K562 (cell line): ENCODE results near the gene CDK11A.

Experiments used
- ASH1L ChIP-seq: fragments of 450-650 bp; IDR thresholded peaks from 2 replicates; pipeline ENCODE4 v1.6.1; 2018; ENCODE audit warnings: borderline replicate concordance, mild to moderate bottlenecking, low read depth; ENCODE audit not compliant: partially characterized antibody
- EHMT2 ChIP-seq: fragments of 450-650 bp; IDR thresholded peaks from 2 replicates; pipeline ENCODE4 v1.6.1; 2018; ENCODE audit warnings: antibody characterized with exemption
- GABPB1 ChIP-seq: sonication (generic); formaldehyde crosslinking; IDR thresholded peaks from 2 replicates; pipeline ENCODE4 v1.8.0; 2022; ENCODE audit warnings: mild to moderate bottlenecking, missing genetic modification reagents
- JUND ChIP-seq, 2 experiments: IDR thresholded peaks; 2 replicates in 1 of 2; 3 replicates in 1 of 2; pipeline ENCODE4 v1.6.1; 2011; ENCODE audit warnings: borderline replicate concordance in 2 of 2, low read depth in 2 of 2, low read length in 2 of 2, improper control_type of control experiment in 1 of 2, missing biosample characterization in 1 of 2, missing genetic modification characterization in 1 of 2, missing genetic modification reagents in 1 of 2
- MAFK ChIP-seq: IDR thresholded peaks from 2 replicates; pipeline ENCODE4 v1.6.1; 2011; ENCODE audit warnings: low read length, improper control_type of control experiment
- MAX ChIP-seq: sonication (generic); formaldehyde crosslinking; IDR thresholded peaks from 2 replicates; pipeline ENCODE4 v1.9.0; 2022; ENCODE audit warnings: mild to moderate bottlenecking, missing genetic modification reagents
- MXI1 ChIP-seq: IDR thresholded peaks from 2 replicates; pipeline ENCODE4 v1.6.1; 2011; ENCODE audit warnings: low read depth, mild to moderate bottlenecking, improper control_type of control experiment, low read length
- NRF1 ChIP-seq, 2 experiments: fragments of 450-650 bp; IDR thresholded peaks in 1 of 2; conservative IDR thresholded peaks in 1 of 2; 2 replicates each; pipeline ENCODE4 v1.6.1; 2014; ENCODE audit warnings: mild to moderate bottlenecking in 2 of 2
- ZNF398 ChIP-seq: fragments of 250-450 bp; sonication (Bioruptor Pico); IDR thresholded peaks from 2 replicates; pipeline ENCODE4 v1.8.0; 2021; ENCODE audit warnings: moderate library complexity, mild to moderate bottlenecking, inconsistent platforms
- ZNF561 ChIP-seq: fragments of 450-650 bp; formaldehyde crosslinking; conservative IDR thresholded peaks from 2 replicates; pipeline ENCODE4 v1.4.0; 2020; ENCODE audit warnings: mild to moderate bottlenecking, moderate library complexity
- TF ChIP-seq, protein P1 (sequence below), 3 experiments: IDR thresholded peaks in 2 of 3; conservative IDR thresholded peaks in 1 of 3; 2 replicates each; pipeline ENCODE4 v1.5.1; 2011 to 2012; ENCODE audit warnings: low read length in 3 of 3, mild to moderate bottlenecking in 3 of 3, control low read depth in 2 of 3, improper control_type of control experiment in 1 of 3, inconsistent platforms in 1 of 3, low read depth in 1 of 3, mixed read lengths in 1 of 3, moderate library complexity in 1 of 3; ENCODE audit not compliant: insufficient read depth in 2 of 3
- TF ChIP-seq, protein P2 (sequence below): fragments of 250-450 bp; sonication (Bioruptor Pico); IDR thresholded peaks from 2 replicates; pipeline ENCODE4 v1.9.0; 2021; ENCODE audit warnings: mild to moderate bottlenecking, inconsistent platforms

DNA sequence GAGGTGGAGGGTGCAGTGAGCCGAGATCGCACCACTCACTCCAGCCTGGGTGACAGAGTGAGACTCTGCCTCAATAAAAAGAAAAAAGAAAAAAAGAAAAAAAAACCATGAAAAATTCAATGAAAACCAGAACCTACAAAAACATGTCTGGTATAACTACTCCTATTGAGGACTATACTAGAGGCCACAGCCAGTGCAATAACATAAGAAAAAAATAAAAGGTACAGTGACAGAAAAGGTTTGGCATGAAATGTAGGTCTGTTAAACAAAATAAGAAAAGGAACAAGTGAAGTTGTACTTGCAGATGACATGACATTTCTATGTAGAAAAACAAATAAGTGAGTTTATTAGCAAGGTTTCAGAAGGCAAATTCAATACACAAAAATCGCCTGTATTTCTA, 45.9 kb upstream of the CDK11A start:
- TF ChIP-seq ASH1L, result no peak
- no peak for TF ChIP-seq NRF1 (conservative IDR thresholded peaks at IDR 0.05 in 1 of 2, IDR thresholded peaks at IDR 0.05 in 1 of 2)
- no peak for TF ChIP-seq MAX (CRISPR knock-in tag)
- TF ChIP-seq ZNF561, result no peak
- no peak for TF ChIP-seq EHMT2
- TF ChIP-seq GABPB1, result no peak
- TF ChIP-seq, protein P1, sequence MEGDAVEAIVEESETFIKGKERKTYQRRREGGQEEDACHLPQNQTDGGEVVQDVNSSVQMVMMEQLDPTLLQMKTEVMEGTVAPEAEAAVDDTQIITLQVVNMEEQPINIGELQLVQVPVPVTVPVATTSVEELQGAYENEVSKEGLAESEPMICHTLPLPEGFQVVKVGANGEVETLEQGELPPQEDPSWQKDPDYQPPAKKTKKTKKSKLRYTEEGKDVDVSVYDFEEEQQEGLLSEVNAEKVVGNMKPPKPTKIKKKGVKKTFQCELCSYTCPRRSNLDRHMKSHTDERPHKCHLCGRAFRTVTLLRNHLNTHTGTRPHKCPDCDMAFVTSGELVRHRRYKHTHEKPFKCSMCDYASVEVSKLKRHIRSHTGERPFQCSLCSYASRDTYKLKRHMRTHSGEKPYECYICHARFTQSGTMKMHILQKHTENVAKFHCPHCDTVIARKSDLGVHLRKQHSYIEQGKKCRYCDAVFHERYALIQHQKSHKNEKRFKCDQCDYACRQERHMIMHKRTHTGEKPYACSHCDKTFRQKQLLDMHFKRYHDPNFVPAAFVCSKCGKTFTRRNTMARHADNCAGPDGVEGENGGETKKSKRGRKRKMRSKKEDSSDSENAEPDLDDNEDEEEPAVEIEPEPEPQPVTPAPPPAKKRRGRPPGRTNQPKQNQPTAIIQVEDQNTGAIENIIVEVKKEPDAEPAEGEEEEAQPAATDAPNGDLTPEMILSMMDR (IDR thresholded peaks at IDR 0.05 in 2 of 3, conservative IDR thresholded peaks at IDR 0.05 in 1 of 3; ENCODE audit: insufficient read depth in 2 of 3, low read depth in 1 of 3, low read length in 3 of 3), result no peak
- no peak for TF ChIP-seq MXI1
- TF ChIP-seq, protein P2, sequence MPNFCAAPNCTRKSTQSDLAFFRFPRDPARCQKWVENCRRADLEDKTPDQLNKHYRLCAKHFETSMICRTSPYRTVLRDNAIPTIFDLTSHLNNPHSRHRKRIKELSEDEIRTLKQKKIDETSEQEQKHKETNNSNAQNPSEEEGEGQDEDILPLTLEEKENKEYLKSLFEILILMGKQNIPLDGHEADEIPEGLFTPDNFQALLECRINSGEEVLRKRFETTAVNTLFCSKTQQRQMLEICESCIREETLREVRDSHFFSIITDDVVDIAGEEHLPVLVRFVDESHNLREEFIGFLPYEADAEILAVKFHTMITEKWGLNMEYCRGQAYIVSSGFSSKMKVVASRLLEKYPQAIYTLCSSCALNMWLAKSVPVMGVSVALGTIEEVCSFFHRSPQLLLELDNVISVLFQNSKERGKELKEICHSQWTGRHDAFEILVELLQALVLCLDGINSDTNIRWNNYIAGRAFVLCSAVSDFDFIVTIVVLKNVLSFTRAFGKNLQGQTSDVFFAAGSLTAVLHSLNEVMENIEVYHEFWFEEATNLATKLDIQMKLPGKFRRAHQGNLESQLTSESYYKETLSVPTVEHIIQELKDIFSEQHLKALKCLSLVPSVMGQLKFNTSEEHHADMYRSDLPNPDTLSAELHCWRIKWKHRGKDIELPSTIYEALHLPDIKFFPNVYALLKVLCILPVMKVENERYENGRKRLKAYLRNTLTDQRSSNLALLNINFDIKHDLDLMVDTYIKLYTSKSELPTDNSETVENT (CRISPR knock-in tag), result no peak
- no peak for TF ChIP-seq MAFK
- TF ChIP-seq ZNF398, result no peak
- TF ChIP-seq JUND (IDR thresholded peaks at IDR 0.05; ENCODE audit: borderline replicate concordance, low read depth, low read length), result no peak
- no peak for TF ChIP-seq JUND (tag; IDR thresholded peaks at IDR 0.05; ENCODE audit: borderline replicate concordance, low read depth, low read length)
